GM13976 (cell line): ENCODE data around the gene PDE4D.

Experiments
- DNase-seq: peaks from one replicate; pipeline ENCODE4 v3.0.0; 2012; ENCODE audit warnings: low spot score
- CTCF ChIP-seq: IDR thresholded peaks from 2 replicates; pipeline ENCODE4 v1.5.1; 2012; ENCODE audit warnings: borderline replicate concordance, mild to moderate bottlenecking; ENCODE audit not compliant: insufficient read depth; ENCODE audit errors: extremely low read depth, missing control alignments, control extremely low read depth
- in situ Hi-C: fragments of 300-500 bp; cut with MboI; formaldehyde crosslinking; loops from one replicate; pipeline ENCODE4 v1.12.0; 2022; ENCODE audit warnings: low sequenced_read_pairs, mixed read lengths, inconsistent platforms; ENCODE audit not compliant: unreplicated experiment

The PDE4D gene

GRCh38 chr5:58932057-58932612 is 961.4 kb downstream of the PDE4D start:
- in situ Hi-C loops, result no loop called here
- no peak for DNase-seq
- TF ChIP-seq CTCF, result no peak

GRCh38 chr5:58930520-58930919 is 963.0 kb downstream of the PDE4D start:
- no peak for DNase-seq
- in situ Hi-C loops, result no loop called here
- no peak for TF ChIP-seq CTCF

- no peak for TF ChIP-seq CTCF
- no peak for DNase-seq
- in situ Hi-C loops, result no loop called here
Measured at GRCh38 chr5:58929726-58930125, 963.8 kb downstream of the PDE4D start.

GRCh38 chr5:58927938-58928337 is 965.6 kb downstream of the PDE4D start:
- no peak for TF ChIP-seq CTCF
- no peak for DNase-seq
- in situ Hi-C loops, result no loop called here

- in situ Hi-C loops, result no loop called here
- TF ChIP-seq CTCF, result no peak
- DNase-seq, result no peak
Measured at GRCh38 chr5:58927181-58927580, 966.3 kb downstream of the PDE4D start.

- no peak for DNase-seq
- in situ Hi-C loops, result no loop called here
- no peak for TF ChIP-seq CTCF
Measured at GRCh38 chr5:58926541-58926935, 967.0 kb downstream of the PDE4D start.
